ENCODE results near the gene SSX2IP.
"Not testable (repeated sequence)": the region's sequence is repeated elsewhere in the genome, so short reads cannot be mapped to it uniquely, and the experiment has no call there.

SSX2IP gene

GRCh38 chr1:84613887-84614286, 76.4 kb downstream of the SSX2IP start:
- DNase-seq (ENCODE audit: low read depth): no peak

GRCh38 chr1:84613026-84613425, 77.2 kb downstream of the SSX2IP start:
- no peak for DNase-seq (ENCODE audit: low read depth)

DNA sequence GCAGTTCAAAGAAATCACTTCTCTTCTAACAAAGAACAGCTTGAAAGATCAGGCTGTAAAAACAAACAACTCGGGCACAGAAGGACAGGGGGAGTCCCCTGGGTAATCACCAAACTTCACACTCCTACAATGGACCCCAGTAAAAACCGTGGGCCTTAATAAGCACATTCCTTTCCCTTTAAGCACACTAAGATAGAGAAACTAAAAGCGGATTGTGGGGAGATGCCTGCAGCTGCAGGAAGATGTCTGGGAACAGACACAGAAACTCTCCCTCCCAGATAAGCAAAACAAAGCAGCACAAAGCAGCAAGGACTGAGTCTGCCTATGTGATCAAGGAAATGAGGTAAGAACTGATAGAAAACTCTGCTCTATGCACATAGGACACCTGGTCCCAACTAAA, 78.5 kb downstream of the SSX2IP start:
- no peak for DNase-seq (ENCODE audit: low read depth)

- DNase-seq (ENCODE audit: low read depth): no peak
Observed at GRCh38 chr1:84611091-84611490, 79.2 kb downstream of the SSX2IP start.

GRCh38 chr1:84606977-84607376, 83.3 kb downstream of the SSX2IP start:
- no peak for DNase-seq (ENCODE audit: low read depth)

DNA sequence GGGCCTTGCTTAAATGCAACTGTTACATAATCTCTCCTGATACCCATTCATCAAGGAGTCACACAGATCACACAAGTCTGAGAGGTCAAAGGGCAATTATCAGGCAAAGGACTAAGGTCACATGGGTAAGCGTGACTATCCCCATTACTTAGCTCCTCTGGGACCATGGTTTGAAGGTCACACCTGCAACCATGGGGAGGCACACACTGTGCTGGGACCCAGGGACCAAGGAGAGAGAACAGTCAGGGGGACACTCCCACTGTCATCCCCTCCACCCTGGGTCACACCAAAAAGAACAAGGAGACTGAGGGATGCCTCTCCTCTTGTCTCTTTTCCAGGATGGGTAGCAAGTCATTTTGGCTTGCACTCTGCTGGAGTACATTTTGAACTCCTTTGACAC, 85.1 kb downstream of the SSX2IP start:
- DNase-seq (ENCODE audit: low read depth): no peak

DNA sequence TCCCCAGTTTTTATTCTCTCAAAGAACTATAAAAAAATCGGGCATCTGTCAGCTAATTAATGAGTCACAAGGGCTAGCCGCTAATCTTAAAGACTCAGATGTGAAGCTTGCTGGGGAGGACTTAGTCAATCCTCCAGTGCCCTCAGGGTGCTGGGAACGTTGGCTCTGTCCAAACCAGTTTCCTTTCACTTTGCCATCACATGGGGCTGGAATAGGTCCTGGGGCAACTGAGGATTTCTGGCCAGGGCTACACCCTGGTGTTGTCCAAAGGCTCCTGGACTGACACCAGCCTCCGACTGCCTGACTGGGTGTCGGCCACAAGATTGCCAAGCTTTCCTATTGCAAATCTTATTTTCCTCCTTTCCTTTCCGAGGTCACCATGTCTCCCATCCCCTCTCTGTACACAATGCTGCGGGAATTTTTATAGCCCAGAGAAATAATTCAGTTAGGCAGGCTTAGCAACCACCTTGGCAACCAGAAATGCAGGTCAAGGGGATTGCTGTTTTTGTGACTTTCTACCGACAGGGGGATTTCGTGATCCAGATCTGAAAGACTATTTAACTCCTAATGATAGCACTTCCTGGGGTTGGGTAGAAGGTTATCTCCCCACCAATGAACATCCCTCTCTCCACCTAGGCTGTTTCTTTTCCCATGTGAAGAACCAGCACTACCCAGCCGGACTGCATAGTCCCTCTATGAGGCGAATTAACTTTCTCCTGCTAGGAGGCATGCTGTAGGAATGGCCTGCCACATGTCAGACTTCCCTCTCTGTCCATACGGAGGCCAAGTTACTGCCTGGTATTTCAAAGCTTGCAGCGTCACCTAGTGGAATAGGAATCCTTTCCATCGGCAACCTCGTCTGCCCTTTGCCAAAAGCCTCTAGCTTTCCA, 86.1 kb downstream of the SSX2IP start:
- DNase-seq (ENCODE audit: low read depth): no peak

GRCh38 chr1:84603223-84603622, 87.0 kb downstream of the SSX2IP start:
- no peak for DNase-seq (ENCODE audit: low read depth)

DNA sequence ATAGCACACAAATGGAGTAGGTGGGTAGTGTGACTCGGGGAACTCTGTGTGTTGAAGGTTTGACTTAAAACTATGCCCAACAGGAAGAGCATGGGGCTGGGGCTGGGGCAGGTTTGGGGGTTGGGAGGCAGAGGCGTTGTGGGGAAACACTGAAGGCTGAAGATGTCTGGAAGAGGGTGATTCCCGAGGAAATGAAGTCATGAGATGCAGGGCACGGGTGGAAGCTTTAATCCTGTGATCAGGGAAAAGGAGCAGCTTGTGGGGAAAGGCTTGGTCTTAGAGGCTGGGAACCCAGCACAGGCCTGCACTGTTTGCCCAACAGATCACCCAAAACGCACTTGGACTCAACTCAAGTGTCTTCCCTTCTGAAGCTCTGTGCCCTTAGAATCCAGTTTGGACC, 89.5 kb downstream of the SSX2IP start:
- no peak for DNase-seq (ENCODE audit: low read depth)

GRCh38 chr1:84598846-84599741, 91.2 kb downstream of the SSX2IP start:
- DNase-seq (ENCODE audit: low read depth): no peak

DNA sequence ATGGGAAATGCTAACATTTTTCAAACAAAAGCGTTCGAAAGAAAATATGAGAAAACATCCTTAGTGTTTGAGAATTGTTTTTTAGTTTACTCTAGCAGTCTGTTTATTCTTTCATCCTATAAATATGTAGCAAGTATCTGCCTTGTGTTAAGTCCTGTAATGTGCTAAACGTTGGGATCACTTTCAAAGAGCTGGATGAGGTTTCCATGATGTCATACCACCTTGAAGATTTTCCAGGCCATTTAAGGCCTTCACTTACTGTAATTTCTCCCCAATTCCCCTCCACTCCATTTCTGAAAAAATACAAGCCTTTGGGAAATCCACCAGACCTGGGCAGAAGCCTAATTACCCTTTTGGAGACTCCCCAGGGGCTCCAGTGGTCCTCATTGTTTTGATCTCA, 91.8 kb downstream of the SSX2IP start:
- no peak for DNase-seq (ENCODE audit: low read depth)

DNA sequence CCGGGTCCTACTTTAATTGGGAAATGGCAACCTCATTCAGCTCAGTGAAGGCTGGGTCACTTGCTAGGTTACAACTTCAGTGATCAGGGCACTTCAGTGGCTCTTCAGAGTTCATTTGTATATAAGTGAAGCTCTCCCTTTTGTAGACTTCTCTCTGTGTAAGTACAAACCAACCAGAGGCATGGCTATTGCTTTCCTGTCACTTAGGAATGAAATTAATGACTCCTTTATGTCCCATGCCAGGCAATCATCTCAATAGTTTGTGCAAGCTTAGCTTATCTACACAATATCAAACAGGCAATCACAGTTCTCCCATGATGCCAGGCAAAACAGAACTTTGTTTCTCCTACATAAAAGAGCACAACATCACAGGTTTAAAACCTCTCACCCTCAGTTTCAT, 93.2 kb downstream of the SSX2IP start:
- no peak for DNase-seq (ENCODE audit: low read depth)

DNA sequence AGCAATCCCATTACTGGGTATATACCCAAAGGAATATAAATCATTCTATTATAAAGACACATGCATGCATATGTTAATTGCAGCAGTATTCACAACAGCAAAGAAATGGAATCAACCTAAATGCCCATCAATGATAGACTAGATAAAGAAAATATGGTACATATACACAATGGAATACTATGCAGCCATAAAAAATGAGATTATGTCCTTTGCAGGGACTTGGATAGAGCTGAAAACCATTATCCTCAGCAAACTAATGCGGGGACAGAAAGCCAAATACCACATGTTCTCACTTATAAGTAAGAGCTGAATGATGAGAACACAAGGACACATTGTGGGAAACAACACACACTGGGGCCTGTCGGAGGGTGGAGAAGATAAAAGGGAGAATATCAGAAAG, 95.3 kb downstream of the SSX2IP start:
- DNase-seq (ENCODE audit: low read depth): not testable (repeated sequence)

Data from stimulated activated CD8-positive, alpha-beta memory T cell treated with anti-CD3 and anti-CD28 coated beads, Interleukin-12 subunit alpha, Interleukin-12 subunit beta, amount 100 ng/mL, for 4 hours (primary cell).